SH-SY5Y (cell line): ENCODE data around the gene GJB2.

Source experiments
- GATA2 ChIP-seq: IDR thresholded peaks from 2 replicates; pipeline ENCODE4 v1.6.1; 2011; ENCODE audit warnings: mild to moderate bottlenecking, low read depth, low read length
- GATA3 ChIP-seq: IDR thresholded peaks from 2 replicates; pipeline ENCODE4 v1.6.1; 2011; ENCODE audit warnings: low read depth, mild to moderate bottlenecking, low read length, moderate library complexity

DNA sequence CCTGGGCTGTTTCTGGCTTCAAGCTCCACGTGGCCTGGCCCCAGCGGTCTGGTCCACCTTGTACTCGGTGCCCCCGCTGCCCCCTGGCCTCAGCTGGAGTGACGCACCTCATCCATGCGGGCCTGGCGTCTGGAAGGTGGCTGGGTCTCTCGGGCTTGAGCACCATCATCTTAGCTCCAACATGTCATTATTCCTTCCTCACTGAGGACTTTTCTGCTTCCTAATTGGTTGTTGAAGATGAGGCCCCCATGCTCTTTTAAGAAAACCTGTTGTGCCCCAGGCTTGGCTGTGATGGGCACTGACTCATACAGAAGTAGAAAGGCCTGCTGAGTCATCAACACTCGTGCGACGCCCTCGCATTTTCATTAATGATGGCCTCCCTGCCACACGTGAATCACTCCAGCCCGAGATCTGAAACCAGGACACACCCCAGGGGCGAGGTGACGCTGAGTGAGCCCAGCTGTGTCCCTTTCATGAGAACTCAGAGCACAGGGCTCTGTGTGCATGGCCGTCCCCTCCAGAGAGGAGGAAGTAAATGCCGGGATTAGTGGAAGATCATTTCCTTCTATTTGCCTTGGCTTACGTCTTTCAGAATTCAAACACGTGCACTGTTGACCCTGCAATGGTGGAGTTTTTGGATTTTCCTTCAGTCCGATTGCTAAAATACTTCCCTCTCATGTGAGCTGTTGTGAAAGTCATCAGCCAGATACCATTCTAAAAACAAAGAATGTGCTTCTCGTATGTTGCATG is 17.9 kb downstream of the GJB2 start:
- TF ChIP-seq GATA2 = no peak
- TF ChIP-seq GATA3 = no peak
